ENCODE results near the gene CCDC60. TPM values are rescaled to one million over a fixed set of nuclear protein-coding genes. Genes with fewer than 3 reads are reported as not detected.

Gene CCDC60
- total RNA-seq, result not detected

DNA sequence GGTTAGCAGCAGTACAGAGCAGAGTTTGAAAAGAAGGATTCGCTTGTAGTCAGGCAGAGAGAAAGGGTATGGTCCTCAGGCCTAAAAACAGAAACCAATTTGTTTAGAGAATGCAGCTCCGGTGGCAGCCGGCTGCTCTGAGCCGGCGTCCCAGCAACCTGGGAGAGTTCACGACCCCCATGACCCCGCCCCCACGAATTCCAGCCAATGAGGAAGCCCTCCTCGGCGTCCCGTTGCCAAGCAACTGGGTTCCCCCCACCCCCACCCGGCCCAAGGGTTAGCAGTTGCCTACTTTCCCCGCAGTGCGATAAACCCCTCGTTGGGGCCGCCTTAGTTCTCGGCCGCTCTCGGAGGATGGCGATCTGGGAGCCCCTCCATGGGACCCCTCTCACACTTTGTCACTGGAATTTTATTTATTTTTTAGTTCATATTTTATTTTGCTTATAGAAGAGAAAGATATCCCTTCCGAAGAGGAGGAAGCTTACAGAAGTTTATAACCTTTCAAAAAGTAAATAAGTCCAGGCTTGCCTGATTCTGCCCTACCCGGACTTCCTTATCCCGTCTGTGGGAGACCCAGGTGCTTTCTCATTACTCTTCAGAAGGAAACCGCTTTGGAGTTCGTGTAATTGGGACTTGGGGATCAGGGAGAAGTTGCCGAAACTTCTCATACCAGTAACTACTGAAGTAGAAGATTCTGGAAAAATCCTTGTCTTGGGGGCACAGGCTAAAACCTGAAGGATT lies at the start of gene CCDC60:
Gene CCDC60, plus strand, starts transcription at position 300 of the 741 bp plus-strand sequence. CDS start 448 bp downstream, outside the sequence.
- TF ChIP-seq, protein P1, sequence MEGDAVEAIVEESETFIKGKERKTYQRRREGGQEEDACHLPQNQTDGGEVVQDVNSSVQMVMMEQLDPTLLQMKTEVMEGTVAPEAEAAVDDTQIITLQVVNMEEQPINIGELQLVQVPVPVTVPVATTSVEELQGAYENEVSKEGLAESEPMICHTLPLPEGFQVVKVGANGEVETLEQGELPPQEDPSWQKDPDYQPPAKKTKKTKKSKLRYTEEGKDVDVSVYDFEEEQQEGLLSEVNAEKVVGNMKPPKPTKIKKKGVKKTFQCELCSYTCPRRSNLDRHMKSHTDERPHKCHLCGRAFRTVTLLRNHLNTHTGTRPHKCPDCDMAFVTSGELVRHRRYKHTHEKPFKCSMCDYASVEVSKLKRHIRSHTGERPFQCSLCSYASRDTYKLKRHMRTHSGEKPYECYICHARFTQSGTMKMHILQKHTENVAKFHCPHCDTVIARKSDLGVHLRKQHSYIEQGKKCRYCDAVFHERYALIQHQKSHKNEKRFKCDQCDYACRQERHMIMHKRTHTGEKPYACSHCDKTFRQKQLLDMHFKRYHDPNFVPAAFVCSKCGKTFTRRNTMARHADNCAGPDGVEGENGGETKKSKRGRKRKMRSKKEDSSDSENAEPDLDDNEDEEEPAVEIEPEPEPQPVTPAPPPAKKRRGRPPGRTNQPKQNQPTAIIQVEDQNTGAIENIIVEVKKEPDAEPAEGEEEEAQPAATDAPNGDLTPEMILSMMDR (IDR thresholded peaks at IDR 0.05), result no peak
- Histone ChIP-seq H3K27me3 (replicated peaks; ENCODE audit: insufficient read depth) (no peaks in the 10 kb centered on the region), H3K4me3 (no peak within 1 kb of the TSS), H3K9me3 (no peaks in the 10 kb centered on the region), H3K36me3 (no peaks in the 10 kb centered on the region), H3K4me1 (ENCODE audit: control insufficient read depth in 1 of 2, low read depth in 2 of 2) (no peaks in the 10 kb centered on the region), H3K27ac (no peak within 1 kb of the TSS)
- DNase-seq (ENCODE audit: low spot score) (no peak), ATAC-seq (ENCODE audit: insufficient number of reproducible peaks, low FRiP score, low read depth) (no peak)

GRCh38 chr12:119288576-119288975 lies 46.0 kb upstream of the CCDC60 start:
- no peaks in the 10 kb centered on the region for H3K9me3 ChIP-seq
- H3K27ac ChIP-seq, result no peak overlapping the region
- TF ChIP-seq, protein P1 (IDR thresholded peaks at IDR 0.05), result no peak
- H3K36me3 ChIP-seq, result no peaks in the 10 kb centered on the region
- ATAC-seq (ENCODE audit: insufficient number of reproducible peaks, low FRiP score, low read depth) (no peak), DNase-seq (ENCODE audit: low spot score) (no peak)
- H3K4me1 ChIP-seq (ENCODE audit: control insufficient read depth in 1 of 2, low read depth in 2 of 2), result no peaks in the 10 kb centered on the region
- H3K27me3 ChIP-seq (replicated peaks; ENCODE audit: insufficient read depth), result no peaks in the 10 kb centered on the region
- no peak overlapping the region for H3K4me3 ChIP-seq

- ATAC-seq (ENCODE audit: insufficient number of reproducible peaks, low FRiP score, low read depth) (no peak), DNase-seq (ENCODE audit: low spot score) (no peak)
- H3K4me3 ChIP-seq, result no peak overlapping the region
- H3K9me3 ChIP-seq, result no peaks in the 10 kb centered on the region
- no peaks in the 10 kb centered on the region for H3K4me1 ChIP-seq (ENCODE audit: control insufficient read depth in 1 of 2, low read depth in 2 of 2)
- no peaks in the 10 kb centered on the region for H3K27me3 ChIP-seq (replicated peaks; ENCODE audit: insufficient read depth)
- TF ChIP-seq, protein P1 (IDR thresholded peaks at IDR 0.05), result no peak
- H3K36me3 ChIP-seq, result no peaks in the 10 kb centered on the region
- no peak overlapping the region for H3K27ac ChIP-seq
Observed at GRCh38 chr12:119292893-119293630, 41.5 kb upstream of the CCDC60 start.

- ATAC-seq (ENCODE audit: insufficient number of reproducible peaks, low FRiP score, low read depth), result no peak
- TF ChIP-seq, protein P1 (IDR thresholded peaks at IDR 0.05), result no peak
- no peak overlapping the region for H3K27ac ChIP-seq
- H3K4me1 ChIP-seq (ENCODE audit: control insufficient read depth in 1 of 2, low read depth in 2 of 2), result no peaks in the 10 kb centered on the region
- no peak overlapping the region for H3K4me3 ChIP-seq
- H3K36me3 ChIP-seq, result no peaks in the 10 kb centered on the region
- H3K27me3 ChIP-seq (replicated peaks; ENCODE audit: insufficient read depth), result no peaks in the 10 kb centered on the region
- no peaks in the 10 kb centered on the region for H3K9me3 ChIP-seq
- DNase-seq (ENCODE audit: low spot score), result no peak
Observed at GRCh38 chr12:119294211-119294610, 40.3 kb upstream of the CCDC60 start.

DNA sequence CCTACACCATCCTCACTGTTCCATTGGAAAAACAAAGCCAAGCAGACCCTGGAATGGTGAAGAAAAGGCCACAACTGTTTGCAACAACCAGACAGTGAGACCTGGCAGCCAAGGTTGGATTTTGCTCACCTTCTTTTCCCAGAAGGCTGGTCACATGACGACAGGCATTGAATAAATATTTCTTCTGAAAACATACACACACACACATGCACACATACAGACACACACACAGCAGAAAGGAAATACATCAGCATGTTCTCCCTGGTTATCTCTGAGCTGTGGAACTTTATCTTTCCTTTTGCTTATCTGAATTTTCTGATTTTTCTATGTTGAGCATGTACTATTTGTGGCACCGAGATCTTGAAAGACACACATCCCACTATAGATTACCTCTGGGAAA lies 38.0 kb upstream of the CCDC60 start:
- DNase-seq (ENCODE audit: low spot score) (no peak), ATAC-seq (ENCODE audit: insufficient number of reproducible peaks, low FRiP score, low read depth) (no peak)
- H3K4me1 ChIP-seq (ENCODE audit: control insufficient read depth in 1 of 2, low read depth in 2 of 2), result no peaks in the 10 kb centered on the region
- no peaks in the 10 kb centered on the region for H3K36me3 ChIP-seq
- no peak overlapping the region for H3K4me3 ChIP-seq
- H3K27ac ChIP-seq, result no peak overlapping the region
- TF ChIP-seq, protein P1 (IDR thresholded peaks at IDR 0.05), result no peak
- no peaks in the 10 kb centered on the region for H3K9me3 ChIP-seq
- no peaks in the 10 kb centered on the region for H3K27me3 ChIP-seq (replicated peaks; ENCODE audit: insufficient read depth)
